Mesothelial cell of epicardium (in vitro differentiated cells): Measurements from ENCODE around the gene TRIO. TPM values are rescaled to one million over a fixed set of nuclear protein-coding genes. Genes with fewer than 3 reads are reported as not detected.
A peak's percentile ranks its signal among the peaks of the same experiment; 100 is the strongest.

Source experiments
- DNase-seq, 2 experiments: peaks; one replicate each; pipeline ENCODE4 v3.0.0; 2021; ENCODE audit warnings: low spot score in 2 of 2; ENCODE audit not compliant: unreplicated experiment in 2 of 2
- H3K27ac Mint-ChIP-seq: 2 replicates; pipeline ENCODE4 v1.8.0; 2021; ENCODE audit warnings: mixed read lengths
- H3K27me3 Mint-ChIP-seq: 2 replicates; pipeline ENCODE4 v1.8.0; 2021; ENCODE audit warnings: low read depth, mixed read lengths
- H3K36me3 Mint-ChIP-seq: 2 replicates; pipeline ENCODE4 v1.8.0; 2021; ENCODE audit warnings: mixed read lengths
- H3K4me1 Mint-ChIP-seq: 2 replicates; pipeline ENCODE4 v1.8.0; 2021; ENCODE audit warnings: mixed read lengths
- H3K4me3 Mint-ChIP-seq: 2 replicates; pipeline ENCODE4 v1.8.0; 2021; ENCODE audit warnings: mild to moderate bottlenecking, moderate library complexity, mixed read lengths
- H3K9me3 Mint-ChIP-seq: 2 replicates; pipeline ENCODE4 v1.8.0; 2021; ENCODE audit warnings: mixed read lengths
- total RNA-seq: library from RNA; stranded (reverse); gene quantifications from 3 replicates; pipeline ENCODE4 v1.2.1, GENCODE V29; 2021
- TF ChIP-seq, protein P1 (sequence below): fragments of 200-600 bp; sonication (generic); IDR thresholded peaks from one replicate; pipeline ENCODE4 v1.5.0; 2021; ENCODE audit warnings: antibody characterized with exemption; ENCODE audit not compliant: unreplicated experiment

Gene TRIO
- total RNA-seq, 1 donor from 2014 or later: 209 TPM

DNA sequence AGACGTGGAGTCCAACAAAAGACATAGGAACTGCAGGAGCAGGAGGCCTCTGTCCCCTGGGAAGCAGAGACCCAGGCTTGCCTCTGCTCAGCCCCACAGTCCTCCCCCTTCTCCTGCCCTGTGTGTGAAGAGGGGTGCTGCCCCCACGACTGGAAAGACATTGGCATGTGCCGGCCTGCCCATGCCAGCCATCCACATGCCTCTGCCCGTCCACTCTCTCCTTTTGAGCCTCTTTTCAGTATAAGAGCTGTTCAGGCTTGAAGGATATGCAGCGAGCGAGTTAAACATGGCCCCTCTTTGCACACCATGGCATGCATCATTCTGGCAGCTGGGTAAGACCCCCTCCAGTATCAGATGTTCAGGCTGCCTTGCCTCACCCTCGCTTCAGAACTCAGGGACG lies 278.7 kb downstream of the TRIO start:
- Mint-ChIP-seq H3K27ac (no peak overlapping the region), H3K9me3 (no peaks in the 10 kb centered on the region), H3K36me3 (peaks cover 46% of the 10 kb centered on the region), H3K4me3 (no peak overlapping the region), H3K27me3 (no peaks in the 10 kb centered on the region), H3K4me1 (peaks cover 42% of the 10 kb centered on the region)
- TF ChIP-seq, protein P1, sequence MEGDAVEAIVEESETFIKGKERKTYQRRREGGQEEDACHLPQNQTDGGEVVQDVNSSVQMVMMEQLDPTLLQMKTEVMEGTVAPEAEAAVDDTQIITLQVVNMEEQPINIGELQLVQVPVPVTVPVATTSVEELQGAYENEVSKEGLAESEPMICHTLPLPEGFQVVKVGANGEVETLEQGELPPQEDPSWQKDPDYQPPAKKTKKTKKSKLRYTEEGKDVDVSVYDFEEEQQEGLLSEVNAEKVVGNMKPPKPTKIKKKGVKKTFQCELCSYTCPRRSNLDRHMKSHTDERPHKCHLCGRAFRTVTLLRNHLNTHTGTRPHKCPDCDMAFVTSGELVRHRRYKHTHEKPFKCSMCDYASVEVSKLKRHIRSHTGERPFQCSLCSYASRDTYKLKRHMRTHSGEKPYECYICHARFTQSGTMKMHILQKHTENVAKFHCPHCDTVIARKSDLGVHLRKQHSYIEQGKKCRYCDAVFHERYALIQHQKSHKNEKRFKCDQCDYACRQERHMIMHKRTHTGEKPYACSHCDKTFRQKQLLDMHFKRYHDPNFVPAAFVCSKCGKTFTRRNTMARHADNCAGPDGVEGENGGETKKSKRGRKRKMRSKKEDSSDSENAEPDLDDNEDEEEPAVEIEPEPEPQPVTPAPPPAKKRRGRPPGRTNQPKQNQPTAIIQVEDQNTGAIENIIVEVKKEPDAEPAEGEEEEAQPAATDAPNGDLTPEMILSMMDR: no peak
- no peak for DNase-seq

DNA sequence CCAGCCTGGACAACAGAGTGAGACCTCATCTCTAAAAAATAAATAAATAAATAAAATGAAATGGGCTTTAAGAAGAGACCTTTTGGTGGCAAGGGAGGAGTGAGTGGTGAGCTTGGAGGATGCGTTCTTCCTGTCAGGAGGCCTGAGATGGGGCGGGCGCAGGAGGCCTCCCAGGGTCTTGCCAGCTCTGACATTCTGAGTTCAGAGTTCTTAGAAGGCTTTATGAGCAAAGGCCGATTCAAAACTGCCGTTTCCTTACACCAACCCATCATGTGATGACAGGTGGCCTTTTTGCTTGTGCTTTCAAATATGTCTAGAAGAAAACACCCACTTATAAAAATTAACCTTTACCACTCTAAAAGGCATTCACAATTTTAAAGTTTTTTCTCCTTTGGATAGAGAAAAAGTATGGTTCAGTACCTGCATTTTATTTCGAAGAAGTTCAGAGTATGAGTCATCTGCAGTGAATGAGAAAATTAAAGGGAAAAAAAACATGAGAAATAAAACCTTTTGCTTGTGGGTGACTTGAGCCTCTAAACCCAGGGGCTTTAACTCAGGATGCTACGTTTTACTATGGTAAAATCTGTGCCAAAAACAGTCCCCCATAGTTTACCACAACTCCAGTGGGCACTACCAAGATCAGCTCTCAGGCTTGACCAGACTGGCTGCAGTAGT lies 281.0 kb downstream of the TRIO start:
- Mint-ChIP-seq H3K36me3 (peaks cover 40% of the 10 kb centered on the region), H3K27me3 (no peaks in the 10 kb centered on the region), H3K4me3 (no peak overlapping the region), H3K27ac (peak overlapping the region; percentile 44), H3K9me3 (no peaks in the 10 kb centered on the region), H3K4me1 (peaks cover 36% of the 10 kb centered on the region)
- TF ChIP-seq, protein P1: no peak
- no peak for DNase-seq

DNA sequence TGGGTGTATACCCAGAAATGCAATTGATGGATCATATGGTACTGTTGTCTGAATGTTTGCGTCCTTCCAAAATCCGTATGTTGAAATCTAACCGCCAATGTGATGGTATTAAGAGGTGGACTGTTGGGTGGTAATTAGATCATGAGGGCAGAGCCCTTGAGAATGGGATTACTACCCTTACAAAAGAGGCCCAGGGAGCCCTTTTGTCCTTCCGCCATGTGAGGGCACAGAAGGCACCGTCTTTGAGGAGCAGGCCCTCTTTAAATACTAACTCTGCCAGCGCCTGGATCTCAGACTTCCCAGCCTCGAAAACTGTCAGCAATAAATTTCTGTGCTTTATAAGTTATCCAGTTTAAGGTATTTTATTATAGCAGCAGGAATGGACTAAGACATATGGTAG lies 282.4 kb downstream of the TRIO start:
- TF ChIP-seq, protein P1: no peak
- Mint-ChIP-seq H3K4me1 (peaks cover 35% of the 10 kb centered on the region), H3K27ac (no peak overlapping the region), H3K36me3 (peaks cover 34% of the 10 kb centered on the region), H3K9me3 (no peaks in the 10 kb centered on the region), H3K27me3 (no peaks in the 10 kb centered on the region), H3K4me3 (no peak overlapping the region)
- DNase-seq: no peak

DNA sequence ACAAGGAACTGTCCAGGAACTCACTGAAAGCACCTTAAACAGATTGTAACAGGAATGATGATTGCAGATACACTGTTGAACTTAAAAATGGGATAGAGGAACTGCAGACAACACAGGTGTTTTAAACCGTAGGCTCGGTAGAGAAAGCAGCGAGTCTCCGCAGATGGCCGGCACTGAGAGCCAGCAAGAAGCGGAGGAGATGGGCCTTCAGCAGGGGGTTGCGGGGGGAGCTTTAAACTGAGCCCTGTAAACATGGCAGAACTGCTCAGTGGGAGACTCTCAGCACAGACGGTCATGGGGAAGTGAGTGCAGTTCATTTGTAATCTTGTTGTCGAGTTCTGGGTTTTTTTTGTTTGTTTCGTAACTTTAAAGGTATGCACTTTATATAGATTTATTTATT lies 283.4 kb downstream of the TRIO start:
- TF ChIP-seq, protein P1: no peak
- H3K9me3 Mint-ChIP-seq: no peaks in the 10 kb centered on the region
- H3K27ac Mint-ChIP-seq: no peak overlapping the region
- peaks cover 39% of the 10 kb centered on the region for H3K4me1 Mint-ChIP-seq
- H3K4me3 Mint-ChIP-seq: no peak overlapping the region
- H3K36me3 Mint-ChIP-seq: peaks cover 29% of the 10 kb centered on the region
- H3K27me3 Mint-ChIP-seq: no peaks in the 10 kb centered on the region
- no peak for DNase-seq

DNA sequence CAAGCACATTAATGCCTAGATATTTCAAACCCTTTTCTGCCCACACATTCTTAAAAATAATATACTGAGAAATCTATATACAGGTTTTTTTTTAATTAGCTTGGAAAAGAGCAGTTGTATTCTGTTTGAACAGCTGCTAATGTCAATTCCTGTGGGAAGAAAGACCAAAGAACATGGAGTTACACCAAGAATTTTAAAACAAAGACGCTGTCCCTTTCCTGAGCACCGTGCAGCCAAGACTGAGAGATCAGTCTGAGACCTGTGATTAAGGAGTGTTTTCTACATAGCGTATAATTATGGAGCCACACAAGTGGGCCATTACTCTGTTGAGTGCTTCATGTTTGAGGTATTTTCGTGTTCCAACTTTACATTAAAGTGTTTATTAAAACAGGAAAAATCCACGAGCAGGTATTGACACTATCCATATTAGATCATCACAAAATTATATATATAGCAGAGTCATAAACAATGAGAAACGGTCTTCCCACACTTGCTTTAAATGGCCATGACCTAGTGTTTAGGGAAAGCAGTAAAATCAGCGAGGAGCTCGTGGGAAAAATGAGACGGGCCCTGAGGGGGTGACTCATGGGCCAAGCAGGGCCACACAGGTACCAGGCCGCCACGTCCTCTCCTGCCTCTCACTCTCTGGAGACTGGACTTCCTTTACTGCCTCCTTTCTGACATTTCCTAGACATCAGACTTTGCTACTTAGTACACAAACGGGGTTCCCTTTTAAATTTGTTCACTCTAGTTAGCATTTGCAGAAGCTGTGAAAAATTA lies 285.4 kb downstream of the TRIO start:
- TF ChIP-seq, protein P1: no peak
- Mint-ChIP-seq H3K36me3 (peaks cover 20% of the 10 kb centered on the region), H3K9me3 (no peaks in the 10 kb centered on the region), H3K4me3 (no peak overlapping the region), H3K27me3 (no peaks in the 10 kb centered on the region), H3K4me1 (peaks cover 58% of the 10 kb centered on the region), H3K27ac (peak overlapping the region; percentile 89)
- no peak for DNase-seq
